Measurements from ENCODE around the gene STK38. TPM values are rescaled to one million over a fixed set of nuclear protein-coding genes. Genes with fewer than 3 reads are reported as not detected.

Gene STK38
- total RNA-seq, 2 experiments from 2014 or later, result 88.9 to 93.2 TPM

GRCh38 chr6:36559011-36559793, 11.9 kb upstream of the STK38 start:
- ChIA-PET CTCF (no interaction called here), POLR2A (no interaction called here)
- DNase-seq, result no peak
- Mint-ChIP-seq H3K36me3 (ENCODE audit: low read depth) (no peaks in the 10 kb centered on the region), H3K4me1 (no peaks in the 10 kb centered on the region), H3K27ac (no peak overlapping the region), H3K9me3 (no peaks in the 10 kb centered on the region), H3K4me3 (no peak overlapping the region), H3K27me3 (peaks cover 24% of the 10 kb centered on the region)

DNA sequence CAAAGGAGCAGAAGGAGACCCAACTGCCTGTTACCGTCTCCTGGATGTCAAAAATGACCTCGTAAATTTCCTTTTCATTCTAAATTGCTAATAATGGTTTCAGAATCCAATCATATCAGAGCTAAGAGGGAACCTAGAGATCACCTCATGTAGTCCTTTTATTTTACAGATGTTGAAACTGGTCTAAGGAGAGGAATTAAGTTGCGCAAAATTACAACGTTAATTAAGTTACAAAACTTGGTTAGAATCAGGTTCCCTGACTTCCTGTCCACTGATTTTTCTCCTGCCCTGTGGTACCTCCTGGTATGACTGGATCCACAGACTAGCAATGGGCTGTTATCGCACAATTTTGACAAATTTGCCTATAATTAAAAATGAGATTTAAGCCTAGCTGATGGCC, 9.0 kb upstream of the STK38 start:
- Mint-ChIP-seq H3K9me3 (no peaks in the 10 kb centered on the region), H3K4me1 (no peaks in the 10 kb centered on the region), H3K27ac (no peak overlapping the region), H3K27me3 (peaks cover 13% of the 10 kb centered on the region), H3K4me3 (no peak overlapping the region), H3K36me3 (ENCODE audit: low read depth) (no peaks in the 10 kb centered on the region)
- ChIA-PET CTCF (no interaction called here), POLR2A (interaction anchor here (0.6 kb wide), 1 partner anchor 10 kb away, joined by 3 read pairs; no protein-coding TSS in a partner anchor)
- no peak for DNase-seq

DNA sequence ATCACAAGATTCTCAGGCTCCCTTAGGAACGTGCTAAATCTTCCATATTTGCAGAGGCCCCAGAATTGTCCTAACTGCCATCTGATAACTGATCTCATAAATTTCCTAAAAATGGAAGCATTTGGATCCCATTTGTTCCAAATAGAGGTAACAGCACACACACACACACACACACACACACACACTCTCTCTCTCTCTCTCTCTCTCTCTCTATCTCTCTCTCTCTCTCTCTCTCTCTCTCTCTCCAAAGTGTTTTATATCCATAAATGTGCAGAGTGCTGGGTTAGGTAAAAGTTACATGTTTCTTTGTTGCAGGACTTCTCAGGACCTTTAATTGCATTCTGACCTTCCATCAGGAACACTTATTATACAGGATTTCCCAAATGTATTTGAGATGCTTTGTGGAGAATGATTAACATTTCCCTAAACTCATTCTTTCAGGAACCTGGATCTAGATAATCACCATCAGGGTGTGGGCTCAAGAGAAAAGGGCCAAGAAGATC, 8.5 kb upstream of the STK38 start:
- POLR2A ChIA-PET, result interaction anchor here (1.4 kb wide), 1 partner anchor 9 kb away, joined by 3 read pairs; no protein-coding TSS in a partner anchor
- Mint-ChIP-seq H3K4me1 (no peaks in the 10 kb centered on the region), H3K4me3 (no peak overlapping the region), H3K27me3 (peaks cover 9% of the 10 kb centered on the region), H3K36me3 (ENCODE audit: low read depth) (no peaks in the 10 kb centered on the region), H3K27ac (no peak overlapping the region), H3K9me3 (no peaks in the 10 kb centered on the region)
- DNase-seq, result no peak
- CTCF ChIA-PET, result no interaction called here

- Mint-ChIP-seq H3K4me1 (peaks cover 18% of the 10 kb centered on the region), H3K4me3 (no peak overlapping the region), H3K9me3 (no peaks in the 10 kb centered on the region), H3K36me3 (ENCODE audit: low read depth) (peaks cover 17% of the 10 kb centered on the region), H3K27ac (no peak overlapping the region), H3K27me3 (no peaks in the 10 kb centered on the region)
- POLR2A ChIA-PET, result interaction anchor here (0.6 kb wide), 1 partner anchor 71 kb away, joined by 3 read pairs; no protein-coding TSS in a partner anchor
- CTCF ChIA-PET, result interaction anchor here (1.2 kb wide), 1 partner anchor 29 kb away, joined by 3 read pairs; no protein-coding TSS in a partner anchor
- DNase-seq, result no peak
These were observed 3.3 kb upstream of the STK38 start for GRCh38 chr6:36550473-36551000.

- peaks cover 32% of the 10 kb centered on the region for H3K4me1 Mint-ChIP-seq
- no peak overlapping the region for H3K4me3 Mint-ChIP-seq
- no peaks in the 10 kb centered on the region for H3K27me3 Mint-ChIP-seq
- no peaks in the 10 kb centered on the region for H3K9me3 Mint-ChIP-seq
- H3K27ac Mint-ChIP-seq, result no peak overlapping the region
- H3K36me3 Mint-ChIP-seq (ENCODE audit: low read depth), result peaks cover 31% of the 10 kb centered on the region
- ChIA-PET CTCF (interaction anchor here (1.7 kb wide), 1 partner anchor 32 kb away, joined by 6 read pairs; no protein-coding TSS in a partner anchor), POLR2A (interaction anchor here (1.0 to 8.0 kb wide), 3 partner anchors 28 to 130 kb away, joined by 3 to 225 read pairs (median 4); partner anchors contain the start of genes CDKN1A and SRSF3)
- DNase-seq, result no peak
These were observed 1.1 kb upstream of the STK38 start for GRCh38 chr6:36548401-36548743.

- H3K9me3 Mint-ChIP-seq, result no peaks in the 10 kb centered on the region
- peaks cover 35% of the 10 kb centered on the region for H3K4me1 Mint-ChIP-seq
- peaks cover 34% of the 10 kb centered on the region for H3K36me3 Mint-ChIP-seq (ENCODE audit: low read depth)
- ChIA-PET POLR2A (interaction anchor here (1.0 to 8.0 kb wide), 3 partner anchors 28 to 131 kb away, joined by 3 to 225 read pairs (median 4); partner anchors contain the start of genes CDKN1A and SRSF3), CTCF (interaction anchor here (0.6 to 1.7 kb wide), 2 partner anchors 32 to 124 kb away, joined by 3 to 6 read pairs; no protein-coding TSS in a partner anchor)
- peak overlapping the region; percentile 73 for H3K27ac Mint-ChIP-seq
- no peak for DNase-seq
- H3K4me3 Mint-ChIP-seq, result peak overlapping the region; percentile 96
- H3K27me3 Mint-ChIP-seq, result no peaks in the 10 kb centered on the region
These were observed 544 bp upstream of the STK38 start for GRCh38 chr6:36547646-36548400.

DNA sequence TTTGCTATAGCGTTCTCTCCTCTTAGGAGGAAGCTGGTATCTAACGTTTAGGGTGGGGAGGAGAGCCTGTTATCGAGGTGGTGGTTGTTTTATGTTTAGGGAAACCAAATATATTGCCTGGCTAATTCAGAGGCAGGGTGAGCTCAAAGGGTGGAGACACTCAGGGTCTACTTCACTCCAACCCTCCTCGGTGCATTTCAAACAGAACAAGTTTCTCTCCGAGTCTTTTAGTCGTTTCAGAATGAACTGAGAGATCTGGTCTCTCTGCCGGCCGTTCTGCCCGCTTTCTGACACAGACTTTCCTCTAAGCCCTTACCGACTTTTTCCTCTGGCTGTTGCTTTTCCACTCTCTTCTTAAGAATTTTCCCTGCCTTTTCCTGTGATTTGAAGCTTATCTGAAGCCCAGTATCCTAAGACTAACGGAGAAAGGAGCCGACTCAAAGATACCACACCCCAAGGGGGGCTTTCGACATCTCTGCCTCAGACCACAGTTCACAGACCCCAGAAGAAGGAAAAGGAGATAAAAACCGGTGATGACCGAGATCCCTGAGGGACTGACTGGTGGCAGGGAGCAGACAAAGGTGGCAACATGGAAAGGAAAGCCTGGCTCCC, 865 bp downstream of the STK38 start:
- POLR2A ChIA-PET, result interaction anchor here (0.6 to 8.0 kb wide), 15 partner anchors 9 to 504 kb away, joined by 3 to 225 read pairs (median 3); partner anchors contain the start of gene SRSF3

GRCh38 chr6:36545767-36546307, 1.4 kb downstream of the STK38 start:
- DNase-seq, result no peak

More for the DNA sequence above, 865 bp downstream of the STK38 start:
- H3K4me1 Mint-ChIP-seq, result peaks cover 42% of the 10 kb centered on the region
- peak; percentile 32 for DNase-seq
- peak overlapping the region; percentile 92 for H3K27ac Mint-ChIP-seq
- CTCF ChIA-PET, result interaction anchor here (0.8 to 1.3 kb wide), 6 partner anchors 47 to 62 kb away, joined by 3 to 5 read pairs (median 4); no protein-coding TSS in a partner anchor
- no peaks in the 10 kb centered on the region for H3K9me3 Mint-ChIP-seq
- H3K36me3 Mint-ChIP-seq (ENCODE audit: low read depth), result peaks cover 39% of the 10 kb centered on the region
- peak overlapping the region; percentile 96 for H3K4me3 Mint-ChIP-seq
- H3K27me3 Mint-ChIP-seq, result no peaks in the 10 kb centered on the region

GRCh38 chr6:36544228-36544627, 3.1 kb downstream of the STK38 start:
- H3K36me3 Mint-ChIP-seq (ENCODE audit: low read depth), result peaks cover 60% of the 10 kb centered on the region
- H3K4me1 Mint-ChIP-seq, result peaks cover 59% of the 10 kb centered on the region
- H3K9me3 Mint-ChIP-seq, result no peaks in the 10 kb centered on the region
- ChIA-PET CTCF (interaction anchor here (1.0 to 1.7 kb wide), 7 partner anchors 23 to 211 kb away, joined by 3 to 5 read pairs (median 3); no protein-coding TSS in a partner anchor), POLR2A (interaction anchor here (0.8 to 8.0 kb wide), 7 partner anchors 10 to 121 kb away, joined by 3 to 225 read pairs (median 4); partner anchors contain the start of genes KCTD20, PXT1 and SRSF3)
- peak overlapping the region; percentile 85 for H3K4me3 Mint-ChIP-seq
- peak; percentile 76 for DNase-seq
- peak overlapping the region; percentile 93 for H3K27ac Mint-ChIP-seq
- H3K27me3 Mint-ChIP-seq, result no peaks in the 10 kb centered on the region

More at GRCh38 chr6:36545767-36546307, 1.4 kb downstream of the STK38 start:
- Mint-ChIP-seq H3K9me3 (no peaks in the 10 kb centered on the region), H3K27ac (peak overlapping the region; percentile 92), H3K36me3 (ENCODE audit: low read depth) (peaks cover 45% of the 10 kb centered on the region), H3K27me3 (no peaks in the 10 kb centered on the region), H3K4me1 (peaks cover 47% of the 10 kb centered on the region), H3K4me3 (peak overlapping the region; percentile 96)
- POLR2A ChIA-PET, result interaction anchor here (0.6 to 8.0 kb wide), 14 partner anchors 9 to 505 kb away, joined by 3 to 225 read pairs (median 3); partner anchors contain the start of gene SRSF3
- CTCF ChIA-PET, result interaction anchor here (0.6 to 1.3 kb wide), 8 partner anchors 47 to 623 kb away, joined by 3 to 5 read pairs (median 3); no protein-coding TSS in a partner anchor

GRCh38 chr6:36542041-36542440, 5.2 kb downstream of the STK38 start:
- Mint-ChIP-seq H3K27me3 (no peaks in the 10 kb centered on the region), H3K4me3 (no peak overlapping the region), H3K36me3 (ENCODE audit: low read depth) (peaks cover 76% of the 10 kb centered on the region), H3K9me3 (no peaks in the 10 kb centered on the region), H3K4me1 (peaks cover 48% of the 10 kb centered on the region), H3K27ac (peak overlapping the region; percentile 56)
- ChIA-PET CTCF (no interaction called here), POLR2A (interaction anchor here (0.6 to 8.0 kb wide), 3 partner anchors 26 to 56 kb away, joined by 3 to 225 read pairs (median 3); partner anchors contain the start of gene SRSF3)
- no peak for DNase-seq

- no peak for DNase-seq
- Mint-ChIP-seq H3K27me3 (no peaks in the 10 kb centered on the region), H3K27ac (peak overlapping the region; percentile 83), H3K36me3 (ENCODE audit: low read depth) (peaks cover 73% of the 10 kb centered on the region), H3K4me3 (peak overlapping the region; percentile 3), H3K9me3 (no peaks in the 10 kb centered on the region), H3K4me1 (peaks cover 56% of the 10 kb centered on the region)
- POLR2A ChIA-PET, result interaction anchor here (1.0 to 1.6 kb wide), 2 partner anchors 52 to 54 kb away, joined by 3 to 4 read pairs; partner anchors contain the start of gene SRSF3
- CTCF ChIA-PET, result no interaction called here
These were observed 7.3 kb downstream of the STK38 start for GRCh38 chr6:36539814-36540568.
